ENCODE data around the gene HASPIN. TPM values are rescaled to one million over a fixed set of nuclear protein-coding genes. Genes with fewer than 3 reads are reported as not detected.

Gene HASPIN
- total RNA-seq, 4 donors from 2014 or later: 1.4 to 5.4 (median 3.0) TPM

GRCh38 chr17:3768341-3768740, 44.6 kb downstream of the HASPIN start:
- H3K36me3 ChIP-seq: no peaks in the 10 kb centered on the region
- intact Hi-C loops (cut with DNase I): no loop called here
- H3K4me1 ChIP-seq: no peaks in the 10 kb centered on the region
- no peaks in the 10 kb centered on the region for H3K9me3 ChIP-seq
- H3K4me3 ChIP-seq: no peak overlapping the region
- peaks cover 0 to 14% (median 0%) of the 10 kb centered on the region in 4 donors for H3K27me3 ChIP-seq
- no peak overlapping the region for H3K27ac ChIP-seq
- TF ChIP-seq CTCF (IDR thresholded peaks at IDR 0.05) (no peak), POLR2A (IDR thresholded peaks at IDR 0.05) (no peak)
- WGBS, 2 donors: 87 to 93% methylated on average over 7 to 9 of the region's 9 CpGs
- no peak for DNase-seq

- DNase-seq: no peak
- Histone ChIP-seq H3K36me3 (no peaks in the 10 kb centered on the region), H3K4me1 (no peaks in the 10 kb centered on the region), H3K27me3 (peaks cover 0 to 14% (median 0%) of the 10 kb centered on the region in 4 donors), H3K4me3 (no peak overlapping the region), H3K9me3 (no peaks in the 10 kb centered on the region), H3K27ac (no peak overlapping the region)
- TF ChIP-seq POLR2A (IDR thresholded peaks at IDR 0.05) (no peak), CTCF (IDR thresholded peaks at IDR 0.05) (no peak)
- intact Hi-C loops (cut with DNase I): no loop called here
- 72 to 74% methylated on average over 7 to 8 of the region's 8 CpGs for WGBS, 2 donors
Measured at GRCh38 chr17:3768769-3769168, 45.1 kb downstream of the HASPIN start.

GRCh38 chr17:3770466-3770865, 46.8 kb downstream of the HASPIN start:
- intact Hi-C loops (cut with DNase I): no loop called here
- no peak for TF ChIP-seq CTCF (IDR thresholded peaks at IDR 0.05)
- no peak for TF ChIP-seq POLR2A (IDR thresholded peaks at IDR 0.05)
- Histone ChIP-seq H3K27me3 (peaks cover 0 to 14% (median 0%) of the 10 kb centered on the region in 4 donors), H3K9me3 (no peaks in the 10 kb centered on the region), H3K27ac (peak overlapping the region in 1 of 4 donors; percentile 21), H3K36me3 (no peaks in the 10 kb centered on the region), H3K4me1 (no peaks in the 10 kb centered on the region), H3K4me3 (no peak overlapping the region)
- WGBS, 2 donors: 49% methylated on average over 6 of the region's 8 CpGs; no CpG with 5 or more reads in 1 of the 2 donors
- DNase-seq: no peak

- Histone ChIP-seq H3K9me3 (no peaks in the 10 kb centered on the region), H3K27me3 (peaks cover 0 to 14% (median 0%) of the 10 kb centered on the region in 4 donors), H3K4me1 (no peaks in the 10 kb centered on the region), H3K27ac (no peak overlapping the region), H3K4me3 (no peak overlapping the region), H3K36me3 (no peaks in the 10 kb centered on the region)
- WGBS, 2 donors: 51 to 57% methylated on average over 16 of the region's 16 CpGs
- intact Hi-C loops (cut with DNase I): no loop called here
- TF ChIP-seq CTCF (IDR thresholded peaks at IDR 0.05) (no peak), POLR2A (IDR thresholded peaks at IDR 0.05) (no peak)
- DNase-seq: no peak
Measured at GRCh38 chr17:3771140-3771539, 47.4 kb downstream of the HASPIN start.

GRCh38 chr17:3772764-3773163, 49.1 kb downstream of the HASPIN start:
- Histone ChIP-seq H3K4me3 (no peak overlapping the region), H3K36me3 (no peaks in the 10 kb centered on the region), H3K27ac (no peak overlapping the region), H3K27me3 (peaks cover 0 to 14% (median 0%) of the 10 kb centered on the region in 4 donors), H3K4me1 (no peaks in the 10 kb centered on the region), H3K9me3 (no peaks in the 10 kb centered on the region)
- TF ChIP-seq POLR2A (IDR thresholded peaks at IDR 0.05): no peak
- TF ChIP-seq CTCF (IDR thresholded peaks at IDR 0.05): no peak
- no peak for DNase-seq
- intact Hi-C loops (cut with DNase I): no loop called here
- 80 to 84% methylated on average over 5 to 9 of the region's 12 CpGs for WGBS, 2 donors

Data from esophagus squamous epithelium (tissue), 5 donors.